ENCODE data around the gene TADA3.

DNA sequence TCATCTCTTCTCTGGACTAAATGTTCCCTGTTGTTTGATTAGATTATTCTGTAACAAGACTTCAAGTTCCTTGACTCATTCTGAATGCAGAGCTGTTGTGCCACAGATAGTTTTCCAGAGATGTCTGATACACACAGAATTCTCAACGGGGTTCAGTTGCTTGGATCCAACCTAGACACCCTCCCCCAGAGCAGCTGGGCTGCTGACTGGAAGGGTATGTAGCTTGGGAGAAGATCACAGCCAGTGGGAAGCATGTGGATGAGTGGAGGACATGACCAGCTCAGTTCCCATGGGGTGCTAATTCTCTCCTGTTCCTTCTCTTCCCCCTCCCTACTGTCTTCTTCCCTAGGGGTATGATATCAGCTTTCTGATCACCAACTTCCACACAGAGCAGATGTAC, 11.2 kb upstream of the TADA3 start:
- TF ChIP-seq POLR2A (IDR thresholded peaks at IDR 0.05; ENCODE audit: low read depth, low read length) (no peak), CTCF (IDR thresholded peaks at IDR 0.05; ENCODE audit: extremely low read depth in 1 of 2, insufficient read depth in 1 of 2, low read depth in 1 of 2, low read length in 2 of 2) (no peak), POLR2AphosphoS5 (IDR thresholded peaks at IDR 0.05; ENCODE audit: insufficient read depth, low read depth, low read length) (no peak), EZH2 (IDR thresholded peaks at IDR 0.05; ENCODE audit: borderline replicate concordance, low read depth, low read length, severe bottlenecking) (no peak)
- TF ChIP-seq, protein P1, sequence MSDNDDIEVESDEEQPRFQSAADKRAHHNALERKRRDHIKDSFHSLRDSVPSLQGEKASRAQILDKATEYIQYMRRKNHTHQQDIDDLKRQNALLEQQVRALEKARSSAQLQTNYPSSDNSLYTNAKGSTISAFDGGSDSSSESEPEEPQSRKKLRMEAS (IDR thresholded peaks at IDR 0.05; ENCODE audit: insufficient read depth, insufficient read length) = no peak
